ENCODE results near the gene MVK. TPM values are rescaled to one million over a fixed set of nuclear protein-coding genes. Genes with fewer than 3 reads are reported as not detected.

MVK gene
- total RNA-seq, 2 donors from 2014 or later = 8.6 to 12.2 TPM

GRCh38 chr12:109638735-109639134 is 65.1 kb downstream of the MVK start:
- 68 to 79% methylated on average over 3 to 4 of the region's 4 CpGs for WGBS, 2 donors
- H3K27me3 ChIP-seq = no peaks in the 10 kb centered on the region
- TF ChIP-seq, protein P1, sequence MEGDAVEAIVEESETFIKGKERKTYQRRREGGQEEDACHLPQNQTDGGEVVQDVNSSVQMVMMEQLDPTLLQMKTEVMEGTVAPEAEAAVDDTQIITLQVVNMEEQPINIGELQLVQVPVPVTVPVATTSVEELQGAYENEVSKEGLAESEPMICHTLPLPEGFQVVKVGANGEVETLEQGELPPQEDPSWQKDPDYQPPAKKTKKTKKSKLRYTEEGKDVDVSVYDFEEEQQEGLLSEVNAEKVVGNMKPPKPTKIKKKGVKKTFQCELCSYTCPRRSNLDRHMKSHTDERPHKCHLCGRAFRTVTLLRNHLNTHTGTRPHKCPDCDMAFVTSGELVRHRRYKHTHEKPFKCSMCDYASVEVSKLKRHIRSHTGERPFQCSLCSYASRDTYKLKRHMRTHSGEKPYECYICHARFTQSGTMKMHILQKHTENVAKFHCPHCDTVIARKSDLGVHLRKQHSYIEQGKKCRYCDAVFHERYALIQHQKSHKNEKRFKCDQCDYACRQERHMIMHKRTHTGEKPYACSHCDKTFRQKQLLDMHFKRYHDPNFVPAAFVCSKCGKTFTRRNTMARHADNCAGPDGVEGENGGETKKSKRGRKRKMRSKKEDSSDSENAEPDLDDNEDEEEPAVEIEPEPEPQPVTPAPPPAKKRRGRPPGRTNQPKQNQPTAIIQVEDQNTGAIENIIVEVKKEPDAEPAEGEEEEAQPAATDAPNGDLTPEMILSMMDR (IDR thresholded peaks at IDR 0.05) = no peak
- TF ChIP-seq POLR2A (IDR thresholded peaks at IDR 0.05) = no peak

DNA sequence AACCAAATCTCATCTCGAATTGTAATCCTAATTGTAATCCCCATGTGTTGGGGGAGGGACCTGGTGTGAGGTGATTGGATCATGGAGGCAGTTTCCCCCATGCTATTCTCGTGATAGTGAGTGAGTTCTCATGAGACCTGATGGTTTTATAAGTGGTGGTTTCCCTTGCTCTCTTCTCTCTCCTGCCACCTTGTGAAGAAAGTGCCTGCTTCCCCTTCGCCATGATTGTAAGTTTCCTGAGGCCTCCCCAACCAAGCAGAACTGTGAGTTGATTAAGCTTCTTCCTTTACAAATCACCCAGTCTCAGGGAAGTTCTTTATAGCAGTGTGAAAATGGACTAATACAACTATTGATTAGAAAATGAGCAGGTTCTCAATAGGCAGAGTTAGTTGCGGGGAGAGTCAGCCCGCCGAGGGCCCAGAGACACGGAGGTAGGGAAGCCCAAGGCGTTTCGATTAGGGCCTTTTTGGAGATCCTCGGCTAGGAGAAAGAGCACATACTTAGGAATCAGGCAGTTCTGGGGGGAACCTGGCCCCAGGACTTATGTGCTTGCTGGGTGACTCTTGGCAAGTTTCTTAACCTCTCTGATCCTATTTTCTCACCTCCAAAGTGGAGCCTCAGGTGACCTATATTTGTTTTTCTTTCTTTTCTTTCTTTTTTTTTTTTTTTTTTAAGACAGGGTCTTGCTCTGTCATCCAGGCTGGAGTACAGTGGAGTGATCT is 65.7 kb downstream of the MVK start:
- Histone ChIP-seq H3K36me3 (replicated peaks in 1 of 2; ENCODE audit: insufficient read depth in 1 of 2, low read depth in 2 of 2) (no peaks in the 10 kb centered on the region), H3K4me1 (no peaks in the 10 kb centered on the region), H3K4me3 (no peak overlapping the region), H3K9me3 (no peaks in the 10 kb centered on the region), H3K27me3 (no peaks in the 10 kb centered on the region), H3K27ac (no peak overlapping the region)
- ATAC-seq (no peak), DNase-seq (no peak)
- intact Hi-C loops (cut with DNase I) = no loop called here
- 62 to 70% methylated on average over 9 to 10 of the region's 10 CpGs for WGBS, 2 donors
- TF ChIP-seq POLR2A (IDR thresholded peaks at IDR 0.05) = no peak
- TF ChIP-seq, protein P1 (IDR thresholded peaks at IDR 0.05) = no peak

More at GRCh38 chr12:109638735-109639134, 65.1 kb downstream of the MVK start:
- Histone ChIP-seq H3K4me3 (no peak overlapping the region), H3K27ac (no peak overlapping the region), H3K36me3 (replicated peaks in 1 of 2; ENCODE audit: insufficient read depth in 1 of 2, low read depth in 2 of 2) (no peaks in the 10 kb centered on the region), H3K4me1 (no peaks in the 10 kb centered on the region), H3K9me3 (no peaks in the 10 kb centered on the region)
- intact Hi-C loops (cut with DNase I) = no loop called here
- no peak for DNase-seq
- ATAC-seq = no peak

DNA sequence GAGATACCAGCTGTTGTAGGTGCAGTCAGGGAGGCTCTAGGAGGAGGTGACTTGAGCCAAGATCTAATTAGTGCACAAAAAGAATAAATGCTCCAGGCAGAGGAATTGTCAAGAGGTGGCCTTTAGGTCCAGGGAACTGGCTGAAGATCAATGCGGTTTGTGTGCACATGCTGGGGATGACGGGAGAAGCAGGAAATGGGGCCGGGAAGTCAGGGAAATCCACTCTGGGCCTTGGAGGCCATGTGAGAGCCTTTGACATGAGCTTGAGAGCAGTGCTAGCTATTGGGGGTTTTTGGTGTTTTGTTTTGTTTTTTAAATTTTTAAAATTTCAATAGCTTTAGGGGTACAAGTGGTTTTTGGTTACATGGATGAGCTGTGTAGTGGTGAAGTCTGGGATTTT is 67.4 kb downstream of the MVK start:
- TF ChIP-seq, protein P1 (IDR thresholded peaks at IDR 0.05) = no peak
- no peak for TF ChIP-seq POLR2A (IDR thresholded peaks at IDR 0.05)
- ATAC-seq (no peak), DNase-seq (no peak)
- Histone ChIP-seq H3K4me3 (no peak overlapping the region), H3K4me1 (no peaks in the 10 kb centered on the region), H3K9me3 (no peaks in the 10 kb centered on the region), H3K36me3 (replicated peaks in 1 of 2; ENCODE audit: insufficient read depth in 1 of 2, low read depth in 2 of 2) (no peaks in the 10 kb centered on the region), H3K27me3 (no peaks in the 10 kb centered on the region), H3K27ac (no peak overlapping the region)
- 67 to 76% methylated on average over 3 of the region's 3 CpGs for WGBS, 2 donors
- intact Hi-C loops (cut with DNase I) = no loop called here

- Histone ChIP-seq H3K4me1 (no peaks in the 10 kb centered on the region), H3K4me3 (no peak overlapping the region), H3K27me3 (no peaks in the 10 kb centered on the region), H3K9me3 (no peaks in the 10 kb centered on the region), H3K27ac (no peak overlapping the region), H3K36me3 (replicated peaks in 1 of 2; ENCODE audit: insufficient read depth in 1 of 2, low read depth in 2 of 2) (no peaks in the 10 kb centered on the region)
- intact Hi-C loops (cut with DNase I) = no loop called here
- TF ChIP-seq POLR2A (IDR thresholded peaks at IDR 0.05) = no peak
- TF ChIP-seq, protein P1 (IDR thresholded peaks at IDR 0.05) = no peak
- WGBS, 2 donors = 82 to 84% methylated on average over 2 of the region's 2 CpGs
- DNase-seq (no peak), ATAC-seq (no peak)
Observed at GRCh38 chr12:109641422-109641821, 67.8 kb downstream of the MVK start.

Data from body of pancreas (tissue), 4 donors.